ENCODE data around the gene MRPL17. TPM values are rescaled to one million over a fixed set of nuclear protein-coding genes. Genes with fewer than 3 reads are reported as not detected.

The MRPL17 gene
- total RNA-seq, 2 donors from 2014 or later: 57.6 to 72.6 TPM

DNA sequence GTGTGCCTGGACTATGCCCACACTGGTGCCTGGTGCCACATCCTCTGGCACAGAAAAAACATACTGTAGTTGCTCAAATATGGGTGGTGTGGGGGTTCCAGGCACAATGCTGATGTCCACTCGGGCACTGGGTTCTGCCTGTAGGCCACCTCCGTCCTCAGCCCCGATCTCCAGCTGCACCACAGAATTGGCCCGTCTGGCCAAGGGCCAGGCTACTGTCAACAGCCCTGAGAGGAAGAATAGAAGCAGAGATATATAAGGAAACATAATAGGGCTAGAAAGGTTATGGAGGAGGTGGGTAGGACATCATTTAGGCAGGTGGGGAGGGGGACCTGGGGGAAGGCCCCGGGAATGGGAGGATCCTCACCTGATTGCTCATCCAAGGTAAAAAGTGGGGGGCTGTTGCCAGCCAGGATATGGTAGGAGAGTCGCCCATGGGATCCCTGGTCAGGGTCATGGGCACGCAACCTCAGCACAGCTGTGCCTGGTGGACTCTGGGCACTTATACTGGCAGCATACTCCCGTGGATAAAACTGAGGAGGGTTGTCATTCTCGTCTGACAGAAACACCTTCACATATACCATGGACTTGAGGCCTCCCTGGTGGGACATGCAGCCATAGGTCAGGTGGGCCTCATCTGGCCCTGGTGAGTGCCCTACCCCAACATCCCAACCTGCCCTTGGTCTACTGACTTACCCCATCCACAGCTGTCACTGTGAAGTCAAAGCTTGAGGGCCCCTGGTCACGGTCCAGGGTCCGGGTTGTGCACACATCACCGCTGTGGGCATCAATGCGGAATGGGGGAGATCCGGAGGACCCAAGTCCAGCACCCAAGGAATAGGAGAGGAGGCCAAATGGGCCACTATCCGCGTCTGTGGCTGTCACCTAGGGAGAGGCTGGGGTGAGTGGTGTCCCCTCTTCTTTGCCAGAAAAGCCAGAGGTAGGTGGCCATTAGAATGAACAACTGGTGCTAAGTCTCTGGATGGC is 49.4 kb downstream of the MRPL17 start:
- Mint-ChIP-seq H3K27ac (no peak overlapping the region), H3K9me3 (no peaks in the 10 kb centered on the region), H3K36me3 (ENCODE audit: low read depth) (peaks cover 23% of the 10 kb centered on the region), H3K27me3 (ENCODE audit: insufficient read depth) (peaks cover 34% of the 10 kb centered on the region), H3K4me3 (no peak overlapping the region), H3K4me1 (peaks cover 2% of the 10 kb centered on the region)
- WGBS, 2 experiments (ENCODE audit: insufficient coverage in 1 of 2, insufficient read length in 1 of 2): 95 to 97% methylated on average over 12 to 16 of the region's 16 CpGs
- Histone ChIP-seq H3K27ac (ENCODE audit: low read depth, low read length) (no peak overlapping the region), H3K9ac (ENCODE audit: extremely low read depth, low read length, poor library complexity, severe bottlenecking) (no peak overlapping the region), H3K9me3 (ENCODE audit: control insufficient read depth, low read length) (no peaks in the 10 kb centered on the region), H3K4me1 (ENCODE audit: control insufficient read depth, insufficient read depth, low read length) (no peaks in the 10 kb centered on the region), H3K36me3 (ENCODE audit: control insufficient read depth, insufficient read depth, low read length) (peaks cover 47% of the 10 kb centered on the region), H3K27me3 (ENCODE audit: control insufficient read depth, insufficient read depth, low read length, poor library complexity, severe bottlenecking) (peaks cover 29% of the 10 kb centered on the region), H3K4me3 (ENCODE audit: low read length) (no peak overlapping the region)
- DNase-seq: no peak
- TF ChIP-seq, protein P1, sequence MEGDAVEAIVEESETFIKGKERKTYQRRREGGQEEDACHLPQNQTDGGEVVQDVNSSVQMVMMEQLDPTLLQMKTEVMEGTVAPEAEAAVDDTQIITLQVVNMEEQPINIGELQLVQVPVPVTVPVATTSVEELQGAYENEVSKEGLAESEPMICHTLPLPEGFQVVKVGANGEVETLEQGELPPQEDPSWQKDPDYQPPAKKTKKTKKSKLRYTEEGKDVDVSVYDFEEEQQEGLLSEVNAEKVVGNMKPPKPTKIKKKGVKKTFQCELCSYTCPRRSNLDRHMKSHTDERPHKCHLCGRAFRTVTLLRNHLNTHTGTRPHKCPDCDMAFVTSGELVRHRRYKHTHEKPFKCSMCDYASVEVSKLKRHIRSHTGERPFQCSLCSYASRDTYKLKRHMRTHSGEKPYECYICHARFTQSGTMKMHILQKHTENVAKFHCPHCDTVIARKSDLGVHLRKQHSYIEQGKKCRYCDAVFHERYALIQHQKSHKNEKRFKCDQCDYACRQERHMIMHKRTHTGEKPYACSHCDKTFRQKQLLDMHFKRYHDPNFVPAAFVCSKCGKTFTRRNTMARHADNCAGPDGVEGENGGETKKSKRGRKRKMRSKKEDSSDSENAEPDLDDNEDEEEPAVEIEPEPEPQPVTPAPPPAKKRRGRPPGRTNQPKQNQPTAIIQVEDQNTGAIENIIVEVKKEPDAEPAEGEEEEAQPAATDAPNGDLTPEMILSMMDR (conservative IDR thresholded peaks at IDR 0.05): no peak

DNA sequence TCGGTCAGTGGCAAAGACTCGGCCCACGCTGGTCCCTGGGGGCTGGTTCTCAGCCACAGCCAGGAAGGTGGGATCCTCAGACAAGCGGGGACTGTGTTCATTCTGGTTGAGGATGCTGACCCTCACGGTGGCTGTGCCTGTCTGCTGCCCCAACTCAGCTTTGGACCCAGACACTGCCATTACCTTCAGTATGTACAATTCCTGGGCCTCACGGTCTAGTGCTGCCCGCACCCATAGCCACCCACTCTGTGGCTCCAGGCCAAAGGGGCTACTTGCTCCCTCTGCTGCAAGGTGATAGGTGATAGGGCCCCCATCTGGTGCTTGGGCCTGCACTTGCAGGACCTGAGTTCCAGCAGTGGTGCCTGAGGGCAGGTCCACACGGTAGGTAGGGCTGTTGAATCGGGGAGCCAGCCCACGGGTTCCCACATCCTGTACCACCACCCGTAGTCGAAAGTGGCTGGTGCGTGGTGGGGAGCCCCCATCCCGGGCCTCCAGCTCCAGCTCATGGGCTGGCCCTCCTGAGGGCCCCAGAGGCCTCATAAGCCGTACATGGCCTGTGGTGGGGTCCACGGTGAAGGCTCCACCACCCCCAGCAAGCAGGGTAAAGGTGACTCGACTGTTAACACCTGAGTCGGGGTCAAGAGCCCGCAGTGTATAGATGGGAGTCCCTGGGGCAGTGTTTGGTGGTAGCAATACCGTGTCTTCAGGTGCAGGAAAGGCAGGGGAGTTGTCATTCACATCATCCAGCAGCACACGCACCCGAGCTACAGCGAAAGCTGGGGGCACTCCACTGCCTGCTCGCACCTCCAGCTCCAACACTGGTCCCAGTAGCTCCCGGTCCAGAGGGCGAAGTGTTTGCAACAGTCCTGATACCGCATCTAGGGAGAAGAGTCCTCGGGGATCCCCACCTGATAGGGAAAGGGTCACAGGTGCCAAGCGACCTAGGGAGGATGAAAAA is 50.7 kb downstream of the MRPL17 start:
- Histone ChIP-seq H3K4me3 (ENCODE audit: low read length) (no peak overlapping the region), H3K36me3 (ENCODE audit: control insufficient read depth, insufficient read depth, low read length) (peaks cover 53% of the 10 kb centered on the region), H3K27me3 (ENCODE audit: control insufficient read depth, insufficient read depth, low read length, poor library complexity, severe bottlenecking) (peaks cover 29% of the 10 kb centered on the region), H3K27ac (ENCODE audit: low read depth, low read length) (no peak overlapping the region), H3K9ac (ENCODE audit: extremely low read depth, low read length, poor library complexity, severe bottlenecking) (no peak overlapping the region), H3K9me3 (ENCODE audit: control insufficient read depth, low read length) (no peaks in the 10 kb centered on the region), H3K4me1 (ENCODE audit: control insufficient read depth, insufficient read depth, low read length) (no peaks in the 10 kb centered on the region)
- Mint-ChIP-seq H3K27ac (no peak overlapping the region), H3K36me3 (ENCODE audit: low read depth) (peaks cover 23% of the 10 kb centered on the region), H3K9me3 (no peaks in the 10 kb centered on the region), H3K4me1 (peaks cover 2% of the 10 kb centered on the region), H3K27me3 (ENCODE audit: insufficient read depth) (peaks cover 41% of the 10 kb centered on the region), H3K4me3 (no peak overlapping the region)
- no peak for DNase-seq
- 92 to 95% methylated on average over 17 to 29 of the region's 29 CpGs for WGBS, 2 experiments (ENCODE audit: insufficient coverage in 1 of 2, insufficient read length in 1 of 2)
- TF ChIP-seq, protein P1 (conservative IDR thresholded peaks at IDR 0.05): no peak

DNA sequence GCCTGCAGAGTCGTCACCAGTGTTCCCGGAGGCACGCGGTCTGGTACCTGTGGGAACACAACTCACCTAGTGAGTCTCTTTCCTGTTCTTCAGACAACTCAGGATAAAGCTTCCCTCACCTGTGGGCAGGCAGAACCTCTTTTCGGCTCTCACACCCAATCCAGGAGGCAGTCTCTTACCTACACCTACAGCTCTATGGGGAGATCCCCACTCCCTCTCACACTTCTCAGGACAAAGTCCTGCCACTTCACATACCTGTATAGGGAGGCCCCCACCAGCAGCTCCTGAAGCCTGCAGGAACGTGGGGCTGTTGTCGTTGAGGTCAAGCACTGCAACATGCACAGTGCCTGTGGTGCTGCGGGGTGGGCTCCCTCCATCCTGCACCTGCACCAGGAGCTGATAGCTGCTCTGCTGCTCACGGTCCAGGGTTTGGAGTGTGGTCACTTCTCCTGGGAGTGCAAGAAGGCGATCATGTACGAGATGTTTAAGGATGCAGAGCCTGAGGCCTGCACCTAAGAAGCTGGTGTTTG is 51.7 kb downstream of the MRPL17 start:
- Mint-ChIP-seq H3K27me3 (ENCODE audit: insufficient read depth) (peaks cover 41% of the 10 kb centered on the region), H3K4me3 (no peak overlapping the region), H3K27ac (no peak overlapping the region), H3K36me3 (ENCODE audit: low read depth) (peaks cover 28% of the 10 kb centered on the region), H3K9me3 (no peaks in the 10 kb centered on the region), H3K4me1 (peaks cover 2% of the 10 kb centered on the region)
- WGBS, 2 experiments (ENCODE audit: insufficient coverage in 1 of 2, insufficient read length in 1 of 2): 91% methylated on average over 9 to 11 of the region's 11 CpGs
- H3K27ac ChIP-seq (ENCODE audit: low read depth, low read length): no peak overlapping the region
- H3K9me3 ChIP-seq (ENCODE audit: control insufficient read depth, low read length): no peaks in the 10 kb centered on the region
- peaks cover 62% of the 10 kb centered on the region for H3K36me3 ChIP-seq (ENCODE audit: control insufficient read depth, insufficient read depth, low read length)
- DNase-seq: no peak
- TF ChIP-seq, protein P1 (conservative IDR thresholded peaks at IDR 0.05): no peak
- H3K9ac ChIP-seq (ENCODE audit: extremely low read depth, low read length, poor library complexity, severe bottlenecking): no peak overlapping the region
- no peak overlapping the region for H3K4me3 ChIP-seq (ENCODE audit: low read length)
- peaks cover 29% of the 10 kb centered on the region for H3K27me3 ChIP-seq (ENCODE audit: control insufficient read depth, insufficient read depth, low read length, poor library complexity, severe bottlenecking)
- no peaks in the 10 kb centered on the region for H3K4me1 ChIP-seq (ENCODE audit: control insufficient read depth, insufficient read depth, low read length)

Measured in endodermal cell (in vitro differentiated cells).